ENCODE results near the gene RRP12.

- TF ChIP-seq POLR2AphosphoS5 (IDR thresholded peaks at IDR 0.05; ENCODE audit: low read depth): no peak
- no peak for TF ChIP-seq GABPA (IDR thresholded peaks at IDR 0.05; ENCODE audit: low read depth)
- TF ChIP-seq CTCF (IDR thresholded peaks at IDR 0.05; ENCODE audit: insufficient read depth, low read length): no peak
- TF ChIP-seq REST (IDR thresholded peaks at IDR 0.05; ENCODE audit: insufficient replicate concordance, low read depth): no peak
- no peak for TF ChIP-seq SPI1 (IDR thresholded peaks at IDR 0.05; ENCODE audit: borderline replicate concordance, low read depth)
These were observed 34.1 kb upstream of the RRP12 start for GRCh38 chr10:97435211-97435610.
